DMS114 treated with DMSO at 0.1 percent for 48 hours (cell line): ENCODE results near the gene MOB2.

Source experiments
- DNase-seq: peaks from one replicate; lab custom pipeline; 2025; ENCODE audit not compliant: unreplicated experiment; lab: John Stamatoyannopoulos, UW

The MOB2 gene

GRCh38 chr11:1504581-1505290 lies 18.2 kb upstream of the MOB2 start:
- DNase-seq, result no peak

- no peak for DNase-seq
Observed at GRCh38 chr11:1504138-1504537, 17.6 kb upstream of the MOB2 start.

GRCh38 chr11:1503708-1504104 lies 17.1 kb upstream of the MOB2 start:
- no peak for DNase-seq

- no peak for DNase-seq
Observed at GRCh38 chr11:1502954-1503707, 16.6 kb upstream of the MOB2 start.

- no peak for DNase-seq
Observed at GRCh38 chr11:1502168-1502953, 15.8 kb upstream of the MOB2 start.

GRCh38 chr11:1501421-1502167 lies 15.0 kb upstream of the MOB2 start:
- DNase-seq, result no peak

GRCh38 chr11:1500466-1501420 lies 14.2 kb upstream of the MOB2 start:
- DNase-seq, result no peak

- no peak for DNase-seq
Observed at GRCh38 chr11:1499899-1500298, 13.3 kb upstream of the MOB2 start.

- DNase-seq, result no peak
Observed at GRCh38 chr11:1499261-1499890, 12.8 kb upstream of the MOB2 start.

GRCh38 chr11:1498262-1498661 lies 11.7 kb upstream of the MOB2 start:
- no peak for DNase-seq

- no peak for DNase-seq
Observed at GRCh38 chr11:1497600-1497999, 11.0 kb upstream of the MOB2 start.

GRCh38 chr11:1496761-1497095 lies 10.1 kb upstream of the MOB2 start:
- DNase-seq, result no peak

GRCh38 chr11:1496091-1496760 lies 9.6 kb upstream of the MOB2 start:
- DNase-seq, result no peak

GRCh38 chr11:1494650-1495049 lies 8.1 kb upstream of the MOB2 start:
- no peak for DNase-seq

- DNase-seq, result no peak
Observed at GRCh38 chr11:1493650-1494244, 7.2 kb upstream of the MOB2 start.

GRCh38 chr11:1491379-1491778 lies 4.8 kb upstream of the MOB2 start:
- no peak for DNase-seq

GRCh38 chr11:1490651-1491050 lies 4.1 kb upstream of the MOB2 start:
- DNase-seq, result no peak

GRCh38 chr11:1488575-1489180 lies 2.1 kb upstream of the MOB2 start:
- no peak for DNase-seq
